Mononuclear cell (primary cell): Measurements from ENCODE around the gene CHRNA10. TPM values are rescaled to one million over a fixed set of nuclear protein-coding genes. Genes with fewer than 3 reads are reported as not detected.
"Not testable (repeated sequence)": the region's sequence is repeated elsewhere in the genome, so short reads cannot be mapped to it uniquely, and the experiment has no call there.

Source experiments
- H3K27me3 ChIP-seq: 2 replicates; pipeline ENCODE4 v1.6.0; 2011; ENCODE audit warnings: low read length, control low read depth; ENCODE audit not compliant: insufficient read depth
- H3K4me1 ChIP-seq: 2 replicates; pipeline ENCODE4 v1.5.1; 2011; ENCODE audit warnings: mild to moderate bottlenecking, low read length, control low read depth; ENCODE audit not compliant: insufficient read depth
- H3K4me3 ChIP-seq: 2 replicates; pipeline ENCODE4 v1.5.1; 2011; ENCODE audit warnings: mild to moderate bottlenecking, low read length, moderate library complexity
- H3K9me3 ChIP-seq: 2 replicates; pipeline ENCODE4 v1.5.1; 2011; ENCODE audit warnings: low read depth, mild to moderate bottlenecking, control low read depth, low read length
- total RNA-seq: library from RNA; depleted of rRNA; stranded (reverse); fragments of >200 nt; gene quantifications from one replicate; pipeline ENCODE4 v1.2.3, GENCODE V29; 2012

Gene CHRNA10
- total RNA-seq, 1 donor: 0.31 TPM

- Histone ChIP-seq H3K4me3 (no peak overlapping the region), H3K4me1 (no peaks in the 10 kb centered on the region), H3K9me3 (no peaks in the 10 kb centered on the region), H3K27me3 (no peaks in the 10 kb centered on the region)
Observed at GRCh38 chr11:3675971-3676370, 4.8 kb upstream of the CHRNA10 start.

GRCh38 chr11:3674189-3674588, 3.0 kb upstream of the CHRNA10 start:
- Histone ChIP-seq H3K4me3 (no peak overlapping the region), H3K9me3 (no peaks in the 10 kb centered on the region), H3K4me1 (no peaks in the 10 kb centered on the region), H3K27me3 (no peaks in the 10 kb centered on the region)

- Histone ChIP-seq H3K9me3 (no peaks in the 10 kb centered on the region), H3K4me1 (no peaks in the 10 kb centered on the region), H3K27me3 (no peaks in the 10 kb centered on the region), H3K4me3 (no peak overlapping the region)
Observed at GRCh38 chr11:3669742-3670183, 1.4 kb downstream of the CHRNA10 start.

GRCh38 chr11:3669128-3669527, 2.1 kb downstream of the CHRNA10 start:
- no peaks in the 10 kb centered on the region for H3K4me1 ChIP-seq
- H3K27me3 ChIP-seq: no peaks in the 10 kb centered on the region
- no peak overlapping the region for H3K4me3 ChIP-seq
- H3K9me3 ChIP-seq: no peaks in the 10 kb centered on the region

GRCh38 chr11:3667149-3668035, 3.8 kb downstream of the CHRNA10 start:
- Histone ChIP-seq H3K9me3 (no peaks in the 10 kb centered on the region), H3K4me1 (no peaks in the 10 kb centered on the region), H3K27me3 (no peaks in the 10 kb centered on the region), H3K4me3 (no peak overlapping the region)

- H3K27me3 ChIP-seq: no peaks in the 10 kb centered on the region
- no peaks in the 10 kb centered on the region for H3K4me1 ChIP-seq
- no peak overlapping the region for H3K4me3 ChIP-seq
- no peaks in the 10 kb centered on the region for H3K9me3 ChIP-seq
Observed at GRCh38 chr11:3666023-3666530, 5.1 kb downstream of the CHRNA10 start.

- Histone ChIP-seq H3K9me3 (no peaks in the 10 kb centered on the region), H3K4me3 (no peak overlapping the region), H3K27me3 (no peaks in the 10 kb centered on the region), H3K4me1 (no peaks in the 10 kb centered on the region)
Observed at GRCh38 chr11:3665336-3666022, 5.7 kb downstream of the CHRNA10 start.

- no peaks in the 10 kb centered on the region for H3K27me3 ChIP-seq
- H3K9me3 ChIP-seq: no peaks in the 10 kb centered on the region
- H3K4me1 ChIP-seq: no peaks in the 10 kb centered on the region
- no peak overlapping the region for H3K4me3 ChIP-seq
Observed at GRCh38 chr11:3664032-3664630, 7.1 kb downstream of the CHRNA10 start.

- H3K4me3 ChIP-seq: no peak overlapping the region
- no peaks in the 10 kb centered on the region for H3K9me3 ChIP-seq
- H3K4me1 ChIP-seq: no peaks in the 10 kb centered on the region
- no peaks in the 10 kb centered on the region for H3K27me3 ChIP-seq
Observed at GRCh38 chr11:3662856-3663255, 8.3 kb downstream of the CHRNA10 start.

- no peak overlapping the region for H3K4me3 ChIP-seq
- no peaks in the 10 kb centered on the region for H3K27me3 ChIP-seq
- no peaks in the 10 kb centered on the region for H3K9me3 ChIP-seq
- H3K4me1 ChIP-seq: no peaks in the 10 kb centered on the region
Observed at GRCh38 chr11:3660960-3661359, 10.2 kb downstream of the CHRNA10 start.

- H3K27me3 ChIP-seq: no peaks in the 10 kb centered on the region
- no peak overlapping the region for H3K4me3 ChIP-seq
- H3K4me1 ChIP-seq: no peaks in the 10 kb centered on the region
- H3K9me3 ChIP-seq: no peaks in the 10 kb centered on the region
Observed at GRCh38 chr11:3659595-3660515, 11.3 kb downstream of the CHRNA10 start.

- H3K27me3 ChIP-seq: no peaks in the 10 kb centered on the region
- no peaks in the 10 kb centered on the region for H3K9me3 ChIP-seq
- H3K4me1 ChIP-seq: no peaks in the 10 kb centered on the region
- H3K4me3 ChIP-seq: no peak overlapping the region
Observed at GRCh38 chr11:3658252-3658651, 12.9 kb downstream of the CHRNA10 start.

- H3K4me3 ChIP-seq, H3K4me1 ChIP-seq, H3K27me3 ChIP-seq, H3K9me3 ChIP-seq: not testable (repeated sequence)
Observed at GRCh38 chr11:3657331-3657730, 13.9 kb downstream of the CHRNA10 start.

- Histone ChIP-seq H3K27me3 (no peaks in the 10 kb centered on the region), H3K4me3 (no peak overlapping the region), H3K9me3 (no peaks in the 10 kb centered on the region), H3K4me1 (no peaks in the 10 kb centered on the region)
Observed at GRCh38 chr11:3655547-3655946, 15.6 kb downstream of the CHRNA10 start.
